HepG2 (cell line): Measurements from ENCODE around the gene DDX46. TPM values are rescaled to one million over a fixed set of nuclear protein-coding genes. Genes with fewer than 3 reads are reported as not detected.

Source experiments
- HMG20B ChIP-seq: conservative IDR thresholded peaks from 2 replicates; pipeline ENCODE4 v1.6.1; 2016; ENCODE audit warnings: missing genetic modification reagents, missing compliant biosample characterization
- HMGXB3 ChIP-seq: sonication (generic); formaldehyde crosslinking; IDR thresholded peaks from 2 replicates; pipeline ENCODE4 v1.4.0; 2020; ENCODE audit warnings: missing genetic modification reagents, borderline replicate concordance
- IRF1 ChIP-seq: sonication (generic); formaldehyde crosslinking; IDR thresholded peaks from 2 replicates; pipeline ENCODE4 v1.4.0; 2020; ENCODE audit warnings: low read depth, mild to moderate bottlenecking, missing genetic modification reagents
- MAZ ChIP-seq, 2 experiments: sonication (generic) in 1 of 2; formaldehyde crosslinking in 1 of 2; IDR thresholded peaks; 2 replicates each; pipeline versions ENCODE4 v1.5.0 to v1.6.1; 2012 to 2020; ENCODE audit warnings: low read depth in 2 of 2, mild to moderate bottlenecking in 2 of 2, borderline replicate concordance in 1 of 2, improper control_type of control experiment in 1 of 2, low read length in 1 of 2, missing genetic modification reagents in 1 of 2, moderate library complexity in 1 of 2
- POLR2AphosphoS5 ChIP-seq: IDR thresholded peaks from 2 replicates; pipeline ENCODE4 v1.6.1; 2012; ENCODE audit warnings: low read depth, low read length
- RBM22 ChIP-seq: fragments of 200-400 bp; formaldehyde crosslinking; optimal IDR thresholded peaks from 2 replicates; pipeline ENCODE3; 2017; ENCODE audit warnings: mild to moderate bottlenecking, low read length, moderate library complexity
- ZBTB39 ChIP-seq: sonication (generic); formaldehyde crosslinking; IDR thresholded peaks from 2 replicates; pipeline ENCODE4 v1.5.0; 2020; ENCODE audit warnings: missing genetic modification reagents
- ZFP90 ChIP-seq: sonication (generic); formaldehyde crosslinking; IDR thresholded peaks from 2 replicates; pipeline ENCODE4 v1.8.0; 2022; ENCODE audit warnings: missing genetic modification reagents, mild to moderate bottlenecking, inconsistent platforms, borderline replicate concordance
- ZMYM4 ChIP-seq: sonication (generic); formaldehyde crosslinking; IDR thresholded peaks from 2 replicates; pipeline ENCODE4 v1.8.1; 2023; ENCODE audit warnings: mild to moderate bottlenecking, missing genetic modification reagents
- ZNF317 ChIP-seq: sonication (generic); formaldehyde crosslinking; IDR thresholded peaks from 2 replicates; pipeline ENCODE4 v1.5.0; 2020; ENCODE audit warnings: mild to moderate bottlenecking, missing genetic modification reagents
- ZNF33B ChIP-seq: sonication (generic); formaldehyde crosslinking; IDR thresholded peaks from 2 replicates; pipeline ENCODE4 v1.5.1; 2020; ENCODE audit warnings: mild to moderate bottlenecking, missing genetic modification reagents
- ZNF746 ChIP-seq: sonication (generic); formaldehyde crosslinking; IDR thresholded peaks from 2 replicates; pipeline ENCODE4 v1.8.0; 2022; ENCODE audit warnings: mild to moderate bottlenecking, missing genetic modification reagents
- ZNF749 ChIP-seq: sonication (generic); formaldehyde crosslinking; IDR thresholded peaks from 2 replicates; pipeline ENCODE4 v1.8.0; 2022; ENCODE audit warnings: mild to moderate bottlenecking, missing genetic modification reagents, moderate library complexity, borderline replicate concordance
- ZNF761 ChIP-seq: sonication (generic); formaldehyde crosslinking; conservative IDR thresholded peaks from 2 replicates; pipeline ENCODE4 v1.4.0; 2020; ENCODE audit warnings: mild to moderate bottlenecking, missing genetic modification reagents
- polyA plus RNA-seq, 8 experiments: library from polyadenylated mRNA; depleted of rRNA in 3 of 8; stranded (reverse) in 7 of 8; unstranded in 1 of 8; fragments of >200 nt; fragmentation: Illumina TruSeq in 4 of 8; extraction: Trizol in 4 of 8; gene quantifications; 2 replicates each; pipeline versions ENCODE4 v1.2.1 to v1.2.3, GENCODE V29; 2011 to 2016; ENCODE audit warnings: low read depth in 4 of 8, missing spikeins in 1 of 8, mixed read lengths in 1 of 8; ENCODE audit not compliant: insufficient read depth in 1 of 8
- total RNA-seq, 5 experiments: library from RNA; depleted of rRNA; stranded (reverse); fragments of >200 nt; fragmentation: Illumina TruSeq; extraction: Trizol; gene quantifications; 2 replicates each; pipeline ENCODE4 v1.2.3, GENCODE V29; 2016; ENCODE audit warnings: low read depth in 1 of 5

Gene DDX46
- total and polyA plus RNA-seq, 2 of the 13 experiments (the other 11 are each of a cell fraction or from before 2014, with no cell fraction given), result 27.3 to 59.3 TPM

GRCh38 chr5:134758504-134759341, at the start of gene DDX46 (continued):
- no peak; the same call in 1 of the 2 replicates for TF ChIP-seq HMG20B (CRISPR knock-in tag)
- TF ChIP-seq ZFP90 (CRISPR knock-in tag), result peak; percentile 71; the same call in 1 of the 2 replicates
- peak; percentile 91 for TF ChIP-seq POLR2AphosphoS5
- 0 out of 2 replicates have a peak, but pooled peaks have one; percentile 29 for TF ChIP-seq ZNF746 (CRISPR knock-in tag)
- TF ChIP-seq IRF1 (CRISPR knock-in tag), result no peak
- 0 out of 2 replicates have a peak, but pooled peaks have one; percentile 53 for TF ChIP-seq ZBTB39 (CRISPR knock-in tag)
- TF ChIP-seq ZNF749 (CRISPR knock-in tag), result peak; percentile 88
- TF ChIP-seq RBM22, result no peak
- TF ChIP-seq ZNF33B (CRISPR knock-in tag), result 0 out of 2 replicates have a peak, but pooled peaks have one; percentile 72
- TF ChIP-seq ZNF761 (CRISPR knock-in tag), result peak; percentile 82; the same call in 1 of the 2 replicates
- no peak for TF ChIP-seq MAZ (IDR thresholded peaks at IDR 0.05; ENCODE audit: borderline replicate concordance, low read depth, low read length)
- peak; percentile 88 for TF ChIP-seq MAZ (CRISPR knock-in tag; IDR thresholded peaks at IDR 0.05; ENCODE audit: low read depth)
- TF ChIP-seq ZMYM4 (CRISPR knock-in tag), result peak; percentile 100
- TF ChIP-seq HMGXB3 (CRISPR knock-in tag), result peak; percentile 90; the same call in 1 of the 2 replicates
- no peak for TF ChIP-seq ZNF317 (CRISPR knock-in tag)
